NCI-H146 treated with DMSO at 0.1 percent for 48 hours (cell line): ENCODE data around the gene DCLK2.

ENCODE experiments used
- DNase-seq: peaks from one replicate; lab custom pipeline; 2025; ENCODE audit not compliant: unreplicated experiment; lab: John Stamatoyannopoulos, UW

The DCLK2 gene

GRCh38 chr4:150115851-150116250, 37.6 kb downstream of the DCLK2 start:
- DNase-seq = no peak

GRCh38 chr4:150116506-150116905, 38.3 kb downstream of the DCLK2 start:
- DNase-seq = no peak

GRCh38 chr4:150117094-150117493, 38.8 kb downstream of the DCLK2 start:
- DNase-seq = no peak

- no peak for DNase-seq
These were observed 39.4 kb downstream of the DCLK2 start for GRCh38 chr4:150117629-150118028.

- DNase-seq = no peak
These were observed 41.2 kb downstream of the DCLK2 start for GRCh38 chr4:150119492-150119891.

GRCh38 chr4:150123087-150123486, 44.8 kb downstream of the DCLK2 start:
- DNase-seq = no peak

GRCh38 chr4:150123796-150124677, 45.8 kb downstream of the DCLK2 start:
- DNase-seq = no peak

GRCh38 chr4:150126201-150126863, 48.1 kb downstream of the DCLK2 start:
- no peak for DNase-seq

- no peak for DNase-seq
These were observed 48.6 kb downstream of the DCLK2 start for GRCh38 chr4:150126864-150127203.

- DNase-seq = no peak
These were observed 49.5 kb downstream of the DCLK2 start for GRCh38 chr4:150127757-150128156.

- DNase-seq = no peak
These were observed 52.7 kb downstream of the DCLK2 start for GRCh38 chr4:150130933-150131332.

GRCh38 chr4:150131581-150132228, 53.5 kb downstream of the DCLK2 start:
- DNase-seq = no peak

GRCh38 chr4:150133605-150134004, 55.4 kb downstream of the DCLK2 start:
- no peak for DNase-seq

GRCh38 chr4:150135134-150135772, 57.0 kb downstream of the DCLK2 start:
- no peak for DNase-seq

- no peak for DNase-seq
These were observed 57.8 kb downstream of the DCLK2 start for GRCh38 chr4:150136036-150136435.

- no peak for DNase-seq
These were observed 58.2 kb downstream of the DCLK2 start for GRCh38 chr4:150136481-150136880.

- no peak for DNase-seq
These were observed 61.1 kb downstream of the DCLK2 start for GRCh38 chr4:150139297-150139865.

GRCh38 chr4:150140774-150141400, 62.6 kb downstream of the DCLK2 start:
- DNase-seq = no peak

GRCh38 chr4:150141756-150142155, 63.5 kb downstream of the DCLK2 start:
- no peak for DNase-seq

GRCh38 chr4:150142831-150143230, 64.6 kb downstream of the DCLK2 start:
- DNase-seq = no peak
